Subcutaneous abdominal adipose tissue (tissue), 5 donors: Measurements from ENCODE around the gene PLSCR2.
"Not testable (repeated sequence)": the region's sequence is repeated elsewhere in the genome, so short reads cannot be mapped to it uniquely, and the experiment has no call there.

Source experiments
- H3K27ac ChIP-seq: one replicate; pipeline ENCODE4 v1.7.0; 2013; ENCODE audit warnings: low read depth, mild to moderate bottlenecking, inconsistent platforms, low read length, moderate library complexity
- H3K27me3 ChIP-seq, 5 donors: one replicate each; pipeline ENCODE4 v1.7.0; 2013; ENCODE audit warnings: low read length in 5 of 5, inconsistent platforms in 1 of 5; ENCODE audit not compliant: control insufficient read depth in 5 of 5, insufficient read depth in 4 of 5
- H3K36me3 ChIP-seq, 5 donors: one replicate each; pipeline ENCODE4 v1.7.0; 2013; ENCODE audit warnings: low read length in 5 of 5; ENCODE audit not compliant: control insufficient read depth in 5 of 5, insufficient read depth in 5 of 5
- H3K4me1 ChIP-seq, 5 donors: one replicate each; pipeline ENCODE4 v1.7.0; 2013; ENCODE audit warnings: low read length in 5 of 5, mild to moderate bottlenecking in 3 of 5, moderate library complexity in 1 of 5; ENCODE audit not compliant: control insufficient read depth in 5 of 5, insufficient read depth in 5 of 5
- H3K4me3 ChIP-seq, 5 donors: one replicate each; pipeline ENCODE4 v1.7.0; 2013; ENCODE audit warnings: low read length in 5 of 5, low read depth in 1 of 5
- H3K9ac ChIP-seq, 5 donors: one replicate each; pipeline ENCODE4 v1.7.0; 2013; ENCODE audit warnings: low read length in 5 of 5, mild to moderate bottlenecking in 4 of 5, moderate library complexity in 3 of 5
- H3K9me3 ChIP-seq, 5 donors: one replicate each; pipeline ENCODE4 v1.7.0; 2013; ENCODE audit warnings: low read length in 5 of 5; ENCODE audit not compliant: control insufficient read depth in 5 of 5
- donor health status: healthy.
- donor health status: healthy.
- donor health status: healthy.
- donor health status: healthy.
- donor health status: healthy.

PLSCR2 gene

DNA sequence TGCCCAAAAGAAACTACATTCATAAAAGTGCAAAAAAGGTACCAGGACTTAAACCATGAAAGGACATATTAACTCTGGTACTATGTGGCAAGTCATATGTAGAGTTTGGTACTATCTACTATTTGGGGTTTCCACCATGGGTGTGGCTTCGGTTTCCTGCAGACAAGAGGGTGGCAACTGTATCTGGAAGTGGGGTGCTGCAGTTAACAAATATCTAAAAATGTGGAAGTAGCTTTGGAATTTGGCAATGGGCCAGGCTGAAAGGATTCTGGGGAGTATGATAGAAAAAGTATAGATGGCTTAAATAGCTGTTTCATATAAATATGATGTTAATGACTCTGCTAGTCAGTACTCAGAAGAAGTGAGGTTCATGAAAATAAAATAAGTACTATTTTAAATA lies 44.0 kb downstream of the PLSCR2 start:
- H3K9me3 ChIP-seq = peaks cover 0 to 5% (median 0%) of the 10 kb centered on the region in 5 donors
- H3K27me3 ChIP-seq = no peaks in the 10 kb centered on the region
- H3K36me3 ChIP-seq = no peaks in the 10 kb centered on the region
- H3K4me3 ChIP-seq = no peak overlapping the region
- no peak overlapping the region for H3K9ac ChIP-seq
- H3K4me1 ChIP-seq = no peaks in the 10 kb centered on the region
- H3K27ac ChIP-seq = no peak overlapping the region

DNA sequence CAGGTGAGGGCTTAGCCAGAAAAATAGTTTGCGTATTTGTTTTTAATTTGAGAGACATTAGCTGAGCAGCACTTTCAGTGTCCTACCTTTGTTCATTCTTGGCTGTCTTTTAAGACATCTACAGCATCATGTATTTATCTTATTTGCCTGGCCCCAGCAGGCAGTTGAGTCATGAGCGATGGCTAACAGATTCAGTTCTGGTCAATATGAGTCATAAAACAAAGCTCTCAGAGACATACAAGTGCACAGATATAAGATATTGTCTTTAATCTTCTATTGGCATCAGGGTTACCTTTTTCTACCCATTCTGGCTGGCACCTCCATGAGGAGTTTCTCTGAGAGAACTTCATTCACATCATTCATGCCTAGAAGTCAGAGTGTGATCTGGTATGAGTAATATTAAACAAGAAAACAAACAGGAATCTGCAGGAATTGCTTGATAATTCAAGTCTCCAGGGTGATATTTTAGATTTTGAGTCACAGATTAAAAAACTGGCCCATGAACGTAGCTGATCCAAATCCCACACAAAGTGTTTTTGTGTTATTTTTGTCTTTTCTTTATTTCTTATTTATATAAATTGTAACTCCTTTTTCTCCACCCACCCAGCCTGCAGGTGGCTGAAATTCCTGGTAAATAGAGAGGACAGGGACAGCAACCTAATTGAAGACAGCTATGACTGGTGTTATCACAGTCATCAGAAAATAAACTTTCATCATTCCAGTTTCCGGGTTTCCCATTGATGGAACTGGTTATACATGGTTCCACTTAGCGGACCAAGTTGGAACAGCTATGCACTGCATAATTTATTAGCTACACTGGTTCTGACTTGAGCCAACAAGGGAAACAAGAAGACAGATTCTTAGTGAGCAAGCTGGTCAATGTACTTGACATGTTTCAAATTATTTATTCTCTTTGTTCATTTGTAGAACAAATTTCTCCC lies 47.3 kb downstream of the PLSCR2 start:
- H3K4me1 ChIP-seq = no peaks in the 10 kb centered on the region
- H3K9ac ChIP-seq = no peak overlapping the region

DNA sequence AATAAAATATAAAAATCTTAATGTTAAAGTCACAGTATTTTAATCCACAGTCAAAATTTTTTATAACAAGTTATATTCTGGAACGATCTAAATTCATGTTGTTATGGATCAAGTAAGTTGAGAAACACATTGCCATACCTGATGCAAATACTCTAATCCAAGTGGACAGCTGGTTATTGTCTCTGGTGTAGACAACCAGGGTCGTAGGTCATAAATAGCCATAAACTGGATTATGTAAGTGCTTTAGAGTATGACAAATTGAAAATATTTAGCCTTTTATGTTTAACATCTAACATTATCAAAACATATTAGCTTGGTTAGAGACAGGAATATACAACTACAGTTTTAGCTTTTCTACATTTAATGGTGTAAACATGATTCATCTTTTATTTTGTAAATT lies 53.0 kb downstream of the PLSCR2 start:
- Histone ChIP-seq H3K27ac (no peak overlapping the region), H3K4me1 (peaks cover 0 to 12% (median 0%) of the 10 kb centered on the region in 5 donors), H3K4me3 (no peak overlapping the region), H3K9me3 (peaks cover 0 to 8% (median 6%) of the 10 kb centered on the region in 5 donors), H3K36me3 (no peaks in the 10 kb centered on the region), H3K9ac (no peak overlapping the region), H3K27me3 (no peaks in the 10 kb centered on the region)

More for the DNA sequence above, 47.3 kb downstream of the PLSCR2 start:
- Histone ChIP-seq H3K9me3 (peaks cover 0 to 3% (median 0%) of the 10 kb centered on the region in 5 donors), H3K36me3 (no peaks in the 10 kb centered on the region), H3K27me3 (no peaks in the 10 kb centered on the region), H3K27ac (no peak overlapping the region), H3K4me3 (no peak overlapping the region)

DNA sequence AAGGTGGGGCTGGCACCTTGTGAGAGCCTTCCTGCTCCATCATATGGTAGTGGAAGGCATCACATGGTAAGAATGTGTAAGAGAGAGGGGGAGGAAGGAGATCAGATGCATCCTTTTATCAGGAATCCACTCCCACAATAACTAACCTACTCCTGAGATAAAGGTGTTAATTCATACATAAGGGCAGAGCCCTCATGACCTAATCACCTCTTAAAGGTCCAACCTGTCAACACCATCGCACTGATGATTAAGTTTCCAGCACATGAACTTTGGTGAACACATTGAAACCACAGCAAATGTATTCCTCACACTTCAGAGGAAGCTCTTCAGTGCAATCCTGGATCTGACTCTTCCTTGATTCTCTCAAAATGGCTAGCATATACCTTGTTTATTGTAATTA lies 55.4 kb downstream of the PLSCR2 start:
- no peaks in the 10 kb centered on the region for H3K27me3 ChIP-seq
- no peak overlapping the region for H3K9ac ChIP-seq
- H3K27ac ChIP-seq = no peak overlapping the region
- H3K9me3 ChIP-seq = peaks cover 0 to 8% (median 6%) of the 10 kb centered on the region in 5 donors
- H3K36me3 ChIP-seq = no peaks in the 10 kb centered on the region
- peaks cover 0 to 12% (median 0%) of the 10 kb centered on the region in 5 donors for H3K4me1 ChIP-seq
- H3K4me3 ChIP-seq = no peak overlapping the region

DNA sequence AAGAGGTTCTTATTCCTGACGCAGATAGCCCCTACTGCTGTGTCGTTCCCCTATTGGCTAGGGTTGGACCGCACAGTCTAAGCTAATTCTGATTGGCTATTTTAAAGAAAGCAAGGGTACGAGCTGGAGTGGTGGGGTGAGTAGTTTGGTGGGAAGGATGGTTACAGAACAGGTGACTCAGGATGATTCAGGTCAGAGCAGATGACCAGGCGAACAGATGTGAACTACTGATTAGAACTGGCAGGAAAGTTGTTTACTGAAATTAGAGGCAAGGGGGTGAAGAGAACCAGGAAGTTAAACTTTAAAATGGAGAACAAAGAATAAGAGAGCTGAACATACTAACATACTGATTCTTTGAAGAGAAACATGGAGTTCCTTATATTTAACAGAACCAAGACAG lies 56.6 kb downstream of the PLSCR2 start:
- not testable (repeated sequence) for H3K27ac ChIP-seq, H3K27me3 ChIP-seq, H3K9ac ChIP-seq, H3K36me3 ChIP-seq, H3K4me3 ChIP-seq, H3K9me3 ChIP-seq
- H3K4me1 ChIP-seq = peaks cover 0 to 12% (median 0%) of the 10 kb centered on the region in 5 donors

DNA sequence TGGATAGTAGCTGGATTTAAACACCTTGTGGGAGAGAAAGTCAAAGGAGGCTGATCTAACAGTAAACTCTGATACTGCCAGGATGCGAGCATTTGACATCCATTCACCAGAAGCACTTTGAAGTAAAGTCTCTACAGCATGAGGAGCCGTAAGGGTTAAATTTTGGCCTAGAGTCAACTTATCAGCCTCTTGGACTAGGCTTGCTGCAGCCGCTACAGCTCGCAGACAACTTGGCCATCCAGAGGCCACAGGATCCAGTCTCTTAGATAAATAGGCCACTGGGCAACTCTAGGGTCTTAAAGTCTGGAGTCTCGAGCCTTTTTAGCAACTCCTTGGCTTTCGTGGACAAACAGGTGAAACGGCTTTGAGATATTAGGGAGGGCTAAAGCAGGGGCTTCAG lies 61.4 kb downstream of the PLSCR2 start:
- no peak overlapping the region for H3K27ac ChIP-seq
- H3K27me3 ChIP-seq = no peaks in the 10 kb centered on the region
- peaks cover 0 to 8% (median 4%) of the 10 kb centered on the region in 5 donors for H3K9me3 ChIP-seq
- no peak overlapping the region for H3K9ac ChIP-seq
- no peak overlapping the region for H3K4me3 ChIP-seq
- H3K4me1 ChIP-seq = peaks cover 0 to 1% (median 0%) of the 10 kb centered on the region in 5 donors
- H3K36me3 ChIP-seq = no peaks in the 10 kb centered on the region

DNA sequence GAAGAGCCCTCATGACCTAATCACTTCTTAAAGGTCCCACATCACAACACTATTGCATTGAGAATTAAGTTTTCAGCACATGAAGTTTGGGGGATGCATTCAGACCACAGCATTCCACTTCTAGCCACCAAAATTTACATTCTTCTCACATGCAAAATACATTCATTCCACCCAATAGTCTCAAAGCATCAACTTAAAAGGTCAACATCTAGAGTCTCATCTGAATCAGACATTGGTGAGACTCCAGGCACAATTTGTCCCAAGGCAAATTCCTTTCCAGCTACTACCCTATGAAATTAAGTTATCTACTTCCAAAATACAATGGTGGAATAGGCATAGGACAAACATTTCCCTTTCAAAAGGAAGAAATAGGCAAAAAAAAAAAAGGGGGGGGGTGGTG lies 64.9 kb downstream of the PLSCR2 start:
- Histone ChIP-seq H3K4me3 (no peak overlapping the region), H3K36me3 (no peaks in the 10 kb centered on the region), H3K4me1 (no peaks in the 10 kb centered on the region), H3K27me3 (no peaks in the 10 kb centered on the region), H3K9ac (no peak overlapping the region), H3K27ac (no peak overlapping the region), H3K9me3 (no peaks in the 10 kb centered on the region)

DNA sequence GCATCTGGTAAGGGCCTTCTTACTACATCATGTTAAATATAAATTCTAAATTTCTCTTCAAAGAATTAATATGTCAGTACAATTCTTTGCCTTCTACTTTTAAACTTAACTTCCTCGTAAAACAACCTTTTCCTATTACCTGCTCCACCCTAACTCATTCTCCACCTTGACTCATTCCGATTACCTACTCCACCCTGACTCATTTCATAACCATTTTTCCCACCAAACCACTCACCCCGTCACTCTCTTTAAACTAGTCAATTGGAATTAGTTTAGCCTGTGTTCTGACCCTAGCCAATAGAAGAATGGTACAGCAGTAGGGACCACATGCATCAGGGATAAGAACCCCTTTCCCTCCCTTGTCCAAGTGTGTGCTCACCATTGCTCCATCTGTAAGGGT lies 65.6 kb downstream of the PLSCR2 start:
- Histone ChIP-seq H3K27me3 (no peaks in the 10 kb centered on the region), H3K9ac (no peak overlapping the region), H3K4me1 (no peaks in the 10 kb centered on the region), H3K4me3 (no peak overlapping the region), H3K9me3 (no peaks in the 10 kb centered on the region), H3K27ac (no peak overlapping the region), H3K36me3 (no peaks in the 10 kb centered on the region)

DNA sequence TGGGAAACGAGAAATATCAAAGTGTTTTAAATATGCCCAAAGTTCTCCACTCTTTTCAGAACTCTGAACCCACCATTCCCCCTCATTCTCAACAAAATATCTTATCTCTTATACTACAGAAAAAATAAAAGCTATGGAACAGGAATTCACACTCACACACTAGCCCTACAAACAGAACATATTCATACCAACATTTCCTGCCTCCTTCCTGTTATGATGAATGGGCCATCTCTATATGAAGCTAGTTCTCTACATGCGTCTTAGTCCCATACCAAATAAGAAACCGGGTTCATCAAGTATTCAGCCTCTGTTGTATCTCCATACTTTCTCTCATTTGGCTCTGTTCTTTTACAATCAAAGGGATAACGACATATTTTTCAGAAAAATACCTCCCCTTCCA lies 72.6 kb downstream of the PLSCR2 start:
- Histone ChIP-seq H3K4me1 (no peaks in the 10 kb centered on the region), H3K9me3 (no peaks in the 10 kb centered on the region), H3K27me3 (no peaks in the 10 kb centered on the region), H3K36me3 (no peaks in the 10 kb centered on the region), H3K9ac (no peak overlapping the region), H3K27ac (no peak overlapping the region), H3K4me3 (no peak overlapping the region)

DNA sequence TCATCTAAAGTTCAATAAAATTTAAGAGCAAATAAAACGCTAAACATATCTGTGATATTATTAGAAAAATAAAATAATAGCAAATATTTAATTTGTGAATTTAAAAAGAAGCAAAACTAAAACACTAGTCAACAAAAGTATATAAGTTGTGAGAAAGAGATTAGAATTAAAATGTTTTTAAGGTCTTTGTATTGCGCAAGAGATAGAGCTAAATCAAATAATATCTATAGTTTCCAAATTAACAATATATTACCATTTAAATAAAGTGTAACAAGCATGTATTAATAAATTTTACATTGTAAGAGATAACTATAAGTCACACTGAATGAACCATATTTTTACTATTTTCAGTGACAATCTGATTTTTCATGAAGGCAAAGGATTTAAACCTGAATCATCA lies 74.2 kb downstream of the PLSCR2 start:
- Histone ChIP-seq H3K9me3 (no peaks in the 10 kb centered on the region), H3K4me1 (peaks cover 0 to 11% (median 9%) of the 10 kb centered on the region in 5 donors), H3K27ac (no peak overlapping the region), H3K36me3 (no peaks in the 10 kb centered on the region), H3K9ac (no peak overlapping the region), H3K4me3 (no peak overlapping the region), H3K27me3 (no peaks in the 10 kb centered on the region)
